Naive thymus-derived CD4-positive, alpha-beta T cell (primary cell): ENCODE results near the gene MAN1C1. TPM values are rescaled to one million over a fixed set of nuclear protein-coding genes. Genes with fewer than 3 reads are reported as not detected.

Source experiments
- ATAC-seq: fragments of 150-1000 bp; cut with Tn5 transposase; 2 replicates; pipeline ENCODE4 v1.10.0; 2021; ENCODE audit warnings: mild to moderate bottlenecking, moderate library complexity
- CTCF ChIA-PET: fragments of 350-600 bp; sonication (Branson Sonifier 250); formaldehyde crosslinking; loops from one replicate; lab custom pipeline; 2021; ENCODE audit warnings: antibody characterized with exemption; lab: Charles Lee
- POLR2A ChIA-PET: fragments of 350-600 bp; sonication (Branson Sonifier 250); formaldehyde crosslinking; loops from one replicate; lab custom pipeline; 2021; ENCODE audit warnings: antibody characterized with exemption, inconsistent platforms; lab: Charles Lee
- DNase-seq, 9 donors: peaks; one replicate each; pipeline versions ENCODE4 v3.0.0 to v3.0.0-alpha.2; 2020 to 2022; ENCODE audit warnings: mixed read lengths in 1 of 9
- H3K27ac ChIP-seq: one replicate; pipeline ENCODE4 v1.7.0; 2013; ENCODE audit warnings: mild to moderate bottlenecking, low read depth, low read length, moderate library complexity
- H3K27me3 ChIP-seq, 2 donors: one replicate each; pipeline ENCODE4 v1.7.0; 2013; ENCODE audit warnings: low read length in 2 of 2, mild to moderate bottlenecking in 2 of 2, moderate library complexity in 2 of 2; ENCODE audit not compliant: control insufficient read depth in 2 of 2, insufficient read depth in 2 of 2
- H3K36me3 ChIP-seq, 3 experiments: 1 replicate in 2 of 3; 2 replicates in 1 of 3; pipeline ENCODE4 v1.7.0; 2013; ENCODE audit warnings: low read length in 3 of 3, mild to moderate bottlenecking in 3 of 3, moderate library complexity in 1 of 3; ENCODE audit not compliant: insufficient read depth in 3 of 3, control insufficient read depth in 2 of 3
- H3K4me1 ChIP-seq, 2 donors: one replicate each; pipeline ENCODE4 v1.7.0; 2013; ENCODE audit warnings: low read length in 2 of 2, mild to moderate bottlenecking in 2 of 2, moderate library complexity in 1 of 2; ENCODE audit not compliant: control insufficient read depth in 2 of 2, insufficient read depth in 2 of 2
- H3K4me3 ChIP-seq: 2 replicates; pipeline ENCODE4 v1.7.0; 2013; ENCODE audit warnings: mild to moderate bottlenecking, low read length
- H3K9me3 ChIP-seq, 3 experiments: 1 replicate in 2 of 3; 2 replicates in 1 of 3; pipeline ENCODE4 v1.7.0; 2013; ENCODE audit warnings: low read length in 3 of 3; ENCODE audit not compliant: control insufficient read depth in 2 of 3
- H3K27ac Mint-ChIP-seq, 9 donors: one replicate each; pipeline ENCODE4 v1.8.0; 2020 to 2022; ENCODE audit warnings: mixed read lengths in 9 of 9, mild to moderate bottlenecking in 8 of 9, moderate library complexity in 5 of 9, inconsistent platforms in 2 of 9
- H3K27me3 Mint-ChIP-seq, 5 donors: one replicate each; pipeline ENCODE4 v1.8.0; 2021 to 2022; ENCODE audit warnings: mixed read lengths in 5 of 5, mild to moderate bottlenecking in 1 of 5
- H3K36me3 Mint-ChIP-seq, 5 donors: one replicate each; pipeline ENCODE4 v1.8.0; 2020 to 2022; ENCODE audit warnings: mixed read lengths in 5 of 5, mild to moderate bottlenecking in 3 of 5, inconsistent platforms in 1 of 5
- H3K4me1 Mint-ChIP-seq, 7 donors: one replicate each; pipeline ENCODE4 v1.8.0; 2020 to 2022; ENCODE audit warnings: mixed read lengths in 7 of 7, mild to moderate bottlenecking in 3 of 7, inconsistent platforms in 1 of 7
- H3K4me3 Mint-ChIP-seq, 10 donors: one replicate each; pipeline ENCODE4 v1.8.0; 2020 to 2022; ENCODE audit warnings: mild to moderate bottlenecking in 10 of 10, mixed read lengths in 10 of 10, moderate library complexity in 6 of 10, inconsistent platforms in 2 of 10
- H3K9me3 Mint-ChIP-seq, 11 donors: one replicate each; pipeline ENCODE4 v1.8.0; 2020 to 2022; ENCODE audit warnings: mixed read lengths in 11 of 11, mild to moderate bottlenecking in 4 of 11, inconsistent platforms in 1 of 11, moderate library complexity in 1 of 11
- intact Hi-C, 2 donors: fragments of 100-400 bp; cut with micrococcal nuclease; formaldehyde crosslinking; loops; one replicate each; pipeline ENCODE4 v1.15.1; 2023
- polyA plus RNA-seq, 2 donors: library from polyadenylated mRNA; unstranded; fragments of 300-500 nt; fragmentation: Illumina TruSeq; gene quantifications; one replicate each; pipeline ENCODE4 v1.2.3, GENCODE V29; 2021
- total RNA-seq, 6 experiments: library from RNA in 5 of 6; stranded (reverse) in 5 of 6; gene quantifications; 1 replicate in 5 of 6; 2 replicates in 1 of 6; pipeline ENCODE4 v1.2.3 and lab custom pipeline; 2021 to 2026

The MAN1C1 gene
- total and polyA plus RNA-seq, 7 experiments from 2014 or later = 16.0 to 85.5 (median 61.0) TPM

DNA sequence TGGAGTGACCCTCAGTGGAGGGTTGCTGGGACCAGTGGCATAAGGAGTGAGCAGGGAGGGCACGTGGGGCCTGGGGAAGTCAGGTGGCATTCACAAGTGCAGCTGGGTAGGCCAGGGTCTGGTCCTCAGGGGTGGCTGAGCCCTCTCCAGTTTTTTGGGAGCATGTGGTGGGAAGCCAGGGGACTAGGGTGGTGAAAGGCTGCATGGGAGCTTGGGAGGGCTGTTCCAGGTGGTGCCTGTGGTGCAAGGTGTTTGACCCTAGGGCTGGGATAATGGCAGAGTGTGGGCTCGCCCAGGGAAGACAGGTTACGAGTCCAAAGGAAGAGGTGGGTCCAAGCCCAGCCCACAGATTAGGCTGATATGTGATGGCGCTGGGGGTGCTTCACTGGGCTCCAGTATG, 30.5 kb downstream of the MAN1C1 start:
- CTCF ChIA-PET = interaction anchor here (0.5 to 1.4 kb wide), 2 partner anchors 28 to 51 kb away, joined by 3 to 5 read pairs; no protein-coding TSS in a partner anchor
- Mint-ChIP-seq H3K4me3 (peak overlapping the region in 7 of 10 donors; percentile 14 to 52 (median 34)), H3K9me3 (no peaks in the 10 kb centered on the region), H3K4me1 (peaks cover 38 to 90% (median 83%) of the 10 kb centered on the region in 7 donors), H3K27me3 (peaks cover 0 to 69% (median 0%) of the 10 kb centered on the region in 5 donors), H3K36me3 (peaks cover 0 to 24% (median 16%) of the 10 kb centered on the region in 5 donors), H3K27ac (peak overlapping the region in 8 of 9 donors; percentile 71 to 95 (median 86))
- intact Hi-C loops = no loop called here
- no peaks in the 10 kb centered on the region for H3K27me3 ChIP-seq
- POLR2A ChIA-PET = interaction anchor here (1.0 kb wide), 1 partner anchor 23 kb away, joined by 4 read pairs; no protein-coding TSS in a partner anchor
- H3K36me3 ChIP-seq = peaks cover 0 to 43% (median 11%) of the 10 kb centered on the region in 3 experiments
- H3K9me3 ChIP-seq = no peaks in the 10 kb centered on the region
- H3K4me3 ChIP-seq = no peak overlapping the region
- H3K27ac ChIP-seq = no peak overlapping the region
- H3K4me1 ChIP-seq = peaks cover 11 to 71% of the 10 kb centered on the region in 2 donors
- ATAC-seq (no peak), DNase-seq (no peak)

DNA sequence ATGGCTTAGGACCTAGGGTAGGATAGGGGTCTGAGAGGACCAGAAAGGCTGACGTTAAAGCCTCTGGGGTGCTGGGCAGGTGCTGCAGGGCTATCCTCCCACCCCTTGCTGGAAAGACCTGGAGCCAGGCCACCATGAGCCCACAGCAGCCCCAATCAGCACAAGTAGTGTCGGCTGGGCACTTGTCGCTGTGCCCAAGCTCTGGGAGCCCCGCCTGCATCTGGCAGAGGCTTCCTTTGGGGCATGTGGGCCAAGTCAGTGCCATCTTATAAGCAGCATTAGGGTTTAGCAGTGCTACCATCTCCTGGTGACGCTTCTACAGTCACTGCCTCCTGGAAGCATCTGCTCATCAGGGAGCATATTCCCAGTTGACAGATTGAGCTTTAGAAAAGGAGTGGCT, 31.3 kb downstream of the MAN1C1 start:
- Histone ChIP-seq H3K4me3 (no peak overlapping the region), H3K4me1 (peaks cover 7 to 68% of the 10 kb centered on the region in 2 donors), H3K27me3 (no peaks in the 10 kb centered on the region), H3K9me3 (no peaks in the 10 kb centered on the region), H3K36me3 (peaks cover 0 to 49% (median 11%) of the 10 kb centered on the region in 3 experiments), H3K27ac (peak overlapping the region; percentile 41)
- POLR2A ChIA-PET = interaction anchor here (0.8 to 1.6 kb wide), 4 partner anchors 12 to 82 kb away, joined by 3 to 7 read pairs (median 4); no protein-coding TSS in a partner anchor
- Mint-ChIP-seq H3K4me1 (peaks cover 30 to 90% (median 82%) of the 10 kb centered on the region in 7 donors), H3K9me3 (no peaks in the 10 kb centered on the region), H3K4me3 (peak overlapping the region in 3 of 10 donors; percentile 16 to 58 (median 18)), H3K27ac (peak overlapping the region in 8 of 9 donors; percentile 14 to 92 (median 81)), H3K27me3 (peaks cover 0 to 69% (median 0%) of the 10 kb centered on the region in 5 donors), H3K36me3 (peaks cover 0 to 24% (median 16%) of the 10 kb centered on the region in 5 donors)
- DNase-seq = no peak
- CTCF ChIA-PET = interaction anchor here (1.4 kb wide), 1 partner anchor 29 kb away, joined by 3 read pairs; no protein-coding TSS in a partner anchor
- intact Hi-C loops = no loop called here
- ATAC-seq = no peak

DNA sequence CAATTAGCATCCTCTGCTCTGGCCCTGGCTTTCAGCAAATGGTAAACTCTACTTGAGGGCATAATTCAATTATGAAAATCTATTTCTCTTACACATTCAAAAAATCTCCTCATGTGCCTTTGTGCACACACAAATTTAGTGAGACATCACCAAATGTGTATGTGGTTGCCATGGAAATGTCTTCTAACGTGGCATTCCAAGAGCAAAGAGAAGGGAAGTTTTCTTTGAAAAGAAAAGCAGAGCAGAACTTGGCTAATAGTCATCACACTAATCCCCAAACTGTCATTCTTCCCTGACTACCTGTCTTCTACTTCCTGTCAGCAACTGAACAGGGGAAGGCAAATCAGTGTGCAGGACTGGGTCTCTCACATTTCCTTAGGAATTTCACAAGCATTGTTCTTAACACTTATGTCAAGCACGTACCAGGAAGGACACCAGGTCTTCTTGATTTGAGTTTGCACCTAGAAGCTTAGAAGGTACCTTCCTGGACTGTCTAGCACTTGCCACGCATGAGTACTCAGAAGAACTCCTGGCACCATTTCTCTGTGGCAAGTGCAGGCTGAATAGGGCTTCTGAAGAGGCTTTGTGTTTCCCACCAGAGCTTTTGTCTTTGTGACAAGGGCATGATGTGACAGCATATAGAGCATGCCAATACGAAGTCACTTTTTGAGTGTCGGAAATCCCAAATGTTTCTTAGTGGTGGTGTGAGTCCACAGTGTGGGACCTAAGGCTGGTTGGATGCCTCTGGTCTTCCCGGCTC, 32.3 kb downstream of the MAN1C1 start:
- DNase-seq (no peak), ATAC-seq (no peak)
- intact Hi-C loops = no loop called here
- peaks cover 0 to 27% (median 14%) of the 10 kb centered on the region in 5 donors for H3K36me3 Mint-ChIP-seq
- ChIA-PET POLR2A (interaction anchor here (0.8 to 1.6 kb wide), 4 partner anchors 8 to 83 kb away, joined by 3 to 7 read pairs (median 3); no protein-coding TSS in a partner anchor), CTCF (interaction anchor here (1.4 kb wide), 1 partner anchor 30 kb away, joined by 3 read pairs; no protein-coding TSS in a partner anchor)
- Histone ChIP-seq H3K4me3 (no peak overlapping the region), H3K27me3 (no peaks in the 10 kb centered on the region), H3K4me1 (peaks cover 3 to 74% of the 10 kb centered on the region in 2 donors), H3K27ac (peak overlapping the region; percentile 41), H3K9me3 (no peaks in the 10 kb centered on the region), H3K36me3 (peaks cover 0 to 59% (median 11%) of the 10 kb centered on the region in 3 experiments)
- H3K27me3 Mint-ChIP-seq = peaks cover 0 to 76% (median 0%) of the 10 kb centered on the region in 5 donors
- H3K4me3 Mint-ChIP-seq = peak overlapping the region in 7 of 10 donors; percentile 6 to 60 (median 53)
- no peaks in the 10 kb centered on the region for H3K9me3 Mint-ChIP-seq
- H3K27ac Mint-ChIP-seq = peak overlapping the region; percentile 42 to 92 (median 81)
- H3K4me1 Mint-ChIP-seq = peaks cover 29 to 94% (median 86%) of the 10 kb centered on the region in 7 donors

DNA sequence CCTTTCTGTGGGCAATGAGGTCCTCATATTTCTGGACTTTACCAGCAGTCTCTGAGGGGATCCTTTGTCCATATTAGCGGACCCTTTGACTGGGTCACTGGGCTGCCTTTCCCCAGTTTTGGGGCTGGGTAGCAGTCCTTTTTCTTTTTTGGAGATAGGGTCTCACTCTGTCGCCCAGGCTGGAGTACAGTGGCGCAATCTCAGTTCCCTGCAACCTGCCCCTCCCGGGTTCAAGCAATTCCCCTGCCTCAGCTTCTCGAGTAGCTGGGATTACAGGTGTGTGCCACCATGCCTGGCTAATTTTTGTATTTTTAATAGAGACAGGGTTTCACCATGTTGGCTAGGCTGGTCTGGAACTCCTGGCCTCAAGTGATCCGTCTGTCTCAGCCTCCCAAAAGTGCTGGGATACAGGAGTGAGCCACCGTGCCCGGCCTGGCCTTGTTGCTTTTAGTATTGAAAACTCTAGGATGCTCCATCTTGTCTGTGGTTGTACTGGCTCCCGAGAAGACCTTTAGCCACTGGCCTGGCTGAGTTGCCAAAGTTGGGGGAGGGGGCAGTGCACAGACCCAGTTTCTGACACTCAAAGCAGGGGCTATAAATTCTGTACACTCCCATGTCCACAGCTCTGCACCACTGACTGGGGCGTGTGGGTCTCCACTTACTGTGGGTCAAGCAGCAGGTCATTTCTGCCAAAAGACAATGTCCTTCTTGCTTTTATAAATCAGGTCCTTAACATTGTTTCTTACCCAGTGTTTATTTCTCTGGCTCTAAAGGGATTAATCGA, 33.1 kb downstream of the MAN1C1 start:
- H3K9me3 Mint-ChIP-seq = no peaks in the 10 kb centered on the region
- intact Hi-C loops = no loop called here
- no peak for DNase-seq
- Histone ChIP-seq H3K4me1 (peaks cover 0 to 71% of the 10 kb centered on the region in 2 donors), H3K36me3 (peaks cover 0 to 65% (median 11%) of the 10 kb centered on the region in 3 experiments), H3K27ac (no peak overlapping the region), H3K27me3 (no peaks in the 10 kb centered on the region), H3K9me3 (no peaks in the 10 kb centered on the region), H3K4me3 (no peak overlapping the region)
- peaks cover 0 to 24% (median 10%) of the 10 kb centered on the region in 5 donors for H3K36me3 Mint-ChIP-seq
- H3K4me1 Mint-ChIP-seq = peaks cover 25 to 94% (median 85%) of the 10 kb centered on the region in 7 donors
- peak overlapping the region in 8 of 9 donors; percentile 58 to 92 (median 80) for H3K27ac Mint-ChIP-seq
- CTCF ChIA-PET = interaction anchor here (0.9 kb wide), 1 partner anchor 170 kb away, joined by 3 read pairs; the partner anchor contains the start of gene MTFR1L
- H3K27me3 Mint-ChIP-seq = peaks cover 0 to 78% (median 0%) of the 10 kb centered on the region in 5 donors
- ATAC-seq = no peak
- H3K4me3 Mint-ChIP-seq = peak overlapping the region in 1 of 10 donors; percentile 40
- POLR2A ChIA-PET = interaction anchor here (1.2 kb wide), 1 partner anchor 17 kb away, joined by 3 read pairs; no protein-coding TSS in a partner anchor

- CTCF ChIA-PET = interaction anchor here (0.9 kb wide), 1 partner anchor 169 kb away, joined by 3 read pairs; the partner anchor contains the start of gene MTFR1L
Observed at GRCh38 chr1:25650289-25650576, 33.6 kb downstream of the MAN1C1 start.

More at GRCh38 chr1:25650289-25650576, 33.6 kb downstream of the MAN1C1 start:
- no peaks in the 10 kb centered on the region for H3K9me3 Mint-ChIP-seq
- POLR2A ChIA-PET = interaction anchor here (0.6 to 1.2 kb wide), 2 partner anchors 16 to 17 kb away, joined by 3 read pairs; no protein-coding TSS in a partner anchor
- intact Hi-C loops = no loop called here
- DNase-seq (no peak), ATAC-seq (no peak)
- H3K36me3 ChIP-seq = peaks cover 0 to 65% (median 11%) of the 10 kb centered on the region in 3 experiments
- H3K4me1 ChIP-seq = peaks cover 0 to 65% of the 10 kb centered on the region in 2 donors
- H3K36me3 Mint-ChIP-seq = peaks cover 0 to 27% (median 14%) of the 10 kb centered on the region in 5 donors
- no peaks in the 10 kb centered on the region for H3K27me3 ChIP-seq
- H3K4me1 Mint-ChIP-seq = peaks cover 24 to 94% (median 85%) of the 10 kb centered on the region in 7 donors
- no peak overlapping the region for H3K27ac ChIP-seq
- H3K27me3 Mint-ChIP-seq = peaks cover 0 to 78% (median 0%) of the 10 kb centered on the region in 5 donors
- no peaks in the 10 kb centered on the region for H3K9me3 ChIP-seq
- H3K4me3 ChIP-seq = no peak overlapping the region
- peak overlapping the region in 4 of 10 donors; percentile 11 to 40 (median 14) for H3K4me3 Mint-ChIP-seq
- peak overlapping the region in 8 of 9 donors; percentile 53 to 84 (median 70) for H3K27ac Mint-ChIP-seq
